Cardiac muscle cell (in vitro differentiated cells and primary cell): ENCODE measurements around the gene CD8A. TPM values are rescaled to one million over a fixed set of nuclear protein-coding genes. Genes with fewer than 3 reads are reported as not detected.

ENCODE experiments used
- DNase-seq, 2 donors: peaks; one replicate each; pipeline versions ENCODE4 v3.0.0 to v3.0.0-alpha.2; 2010 to 2017; ENCODE audit warnings: low read depth in 1 of 2, low spot score in 1 of 2
- H3K27ac ChIP-seq: fragments of 200-600 bp; sonication (generic); 2 replicates; pipeline ENCODE4 v1.5.1; 2016
- H3K27me3 ChIP-seq: fragments of 200-600 bp; sonication (generic); 2 replicates; pipeline ENCODE4 v1.6.0; 2016; ENCODE audit warnings: control low read depth
- H3K36me3 ChIP-seq: fragments of 200-600 bp; sonication (generic); 2 replicates; pipeline ENCODE4 v1.5.1; 2016; ENCODE audit warnings: control low read depth
- H3K4me1 ChIP-seq: fragments of 200-600 bp; sonication (generic); 2 replicates; pipeline ENCODE4 v1.8.1; 2017; ENCODE audit warnings: low read depth, mild to moderate bottlenecking, mixed run types
- H3K4me3 ChIP-seq: fragments of 200-600 bp; sonication (generic); 2 replicates; pipeline ENCODE4 v1.5.1; 2016; ENCODE audit warnings: mild to moderate bottlenecking
- H3K9me3 ChIP-seq: fragments of 200-600 bp; sonication (generic); 2 replicates; pipeline ENCODE4 v1.5.1; 2017; ENCODE audit warnings: low read depth, mild to moderate bottlenecking, control low read depth
- polyA plus RNA-seq: library from polyadenylated mRNA; unstranded; fragments of >200 nt; fragmentation: Nextera tagmentation; extraction: Ambion mirVana; gene quantifications from 2 replicates; pipeline ENCODE4 v1.2.1, GENCODE V29; 2016
- total RNA-seq: library from RNA; depleted of rRNA; stranded (reverse); fragments of >200 nt; gene quantifications from 2 replicates; pipeline ENCODE4 v1.2.3, GENCODE V29; 2016
- TF ChIP-seq, protein P1 (sequence below): IDR thresholded peaks from 2 replicates; pipeline ENCODE4 v1.5.1; 2012; ENCODE audit warnings: low read depth, mild to moderate bottlenecking, low read length

The CD8A gene
- total and polyA plus RNA-seq, 2 experiments from 2014 or later: not detected

DNA sequence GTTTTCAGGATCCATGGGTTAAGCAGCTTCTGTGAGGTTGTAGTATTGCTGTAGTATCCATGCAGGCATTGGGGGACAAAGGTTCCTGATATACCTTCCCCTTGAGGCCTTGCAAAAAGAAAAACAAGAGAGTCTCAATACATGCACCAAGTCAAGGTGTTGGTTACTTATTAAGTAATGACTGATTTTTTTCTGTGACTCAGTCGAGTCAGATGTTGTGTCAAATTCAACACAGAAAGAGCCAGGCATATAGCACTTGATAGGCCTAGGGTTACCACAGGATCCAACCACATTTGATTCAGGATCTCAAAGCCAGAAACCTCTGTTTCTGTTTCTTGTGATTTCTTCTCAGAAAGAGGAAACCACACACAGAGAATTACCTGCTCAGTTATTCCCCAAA, 24.9 kb upstream of the CD8A start:
- H3K36me3 ChIP-seq: no peaks in the 10 kb centered on the region
- no peak for DNase-seq
- TF ChIP-seq, protein P1, sequence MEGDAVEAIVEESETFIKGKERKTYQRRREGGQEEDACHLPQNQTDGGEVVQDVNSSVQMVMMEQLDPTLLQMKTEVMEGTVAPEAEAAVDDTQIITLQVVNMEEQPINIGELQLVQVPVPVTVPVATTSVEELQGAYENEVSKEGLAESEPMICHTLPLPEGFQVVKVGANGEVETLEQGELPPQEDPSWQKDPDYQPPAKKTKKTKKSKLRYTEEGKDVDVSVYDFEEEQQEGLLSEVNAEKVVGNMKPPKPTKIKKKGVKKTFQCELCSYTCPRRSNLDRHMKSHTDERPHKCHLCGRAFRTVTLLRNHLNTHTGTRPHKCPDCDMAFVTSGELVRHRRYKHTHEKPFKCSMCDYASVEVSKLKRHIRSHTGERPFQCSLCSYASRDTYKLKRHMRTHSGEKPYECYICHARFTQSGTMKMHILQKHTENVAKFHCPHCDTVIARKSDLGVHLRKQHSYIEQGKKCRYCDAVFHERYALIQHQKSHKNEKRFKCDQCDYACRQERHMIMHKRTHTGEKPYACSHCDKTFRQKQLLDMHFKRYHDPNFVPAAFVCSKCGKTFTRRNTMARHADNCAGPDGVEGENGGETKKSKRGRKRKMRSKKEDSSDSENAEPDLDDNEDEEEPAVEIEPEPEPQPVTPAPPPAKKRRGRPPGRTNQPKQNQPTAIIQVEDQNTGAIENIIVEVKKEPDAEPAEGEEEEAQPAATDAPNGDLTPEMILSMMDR: no peak
- H3K27me3 ChIP-seq: no peaks in the 10 kb centered on the region
- no peak overlapping the region for H3K4me3 ChIP-seq
- H3K9me3 ChIP-seq: no peaks in the 10 kb centered on the region
- H3K27ac ChIP-seq: no peak overlapping the region
- H3K4me1 ChIP-seq: no peaks in the 10 kb centered on the region

DNA sequence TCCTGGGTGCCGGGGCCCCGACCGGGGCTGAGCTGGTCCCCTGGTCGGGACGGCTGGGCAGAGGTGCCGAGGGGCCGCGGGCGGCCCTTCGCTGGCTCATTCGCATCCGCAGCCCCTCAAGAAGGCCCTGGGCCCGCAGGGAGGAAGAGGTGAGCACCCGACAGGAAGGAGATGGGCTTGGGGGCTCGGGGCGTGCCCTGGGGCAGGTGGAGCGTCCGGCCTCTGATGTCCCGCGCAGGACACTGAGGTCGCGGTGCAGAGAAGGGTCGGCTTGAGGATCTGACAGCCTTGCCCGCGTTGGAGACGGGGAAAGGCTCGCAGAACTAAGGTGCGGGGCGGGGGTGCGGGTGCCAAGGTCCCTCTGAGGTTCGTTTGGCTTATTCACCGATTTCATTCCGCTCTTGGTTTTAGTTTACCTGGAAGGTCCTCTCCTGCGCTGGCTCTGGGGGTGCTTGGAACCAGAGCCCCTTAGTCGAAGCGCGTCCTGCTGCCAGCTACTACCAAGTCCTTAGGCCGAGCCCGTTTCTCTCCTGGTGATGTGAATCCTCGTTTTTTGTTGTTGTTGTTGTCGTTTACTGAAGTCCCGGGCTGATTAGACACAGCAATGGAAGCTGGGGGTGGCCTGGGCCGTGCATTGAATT, 18.9 kb upstream of the CD8A start:
- TF ChIP-seq, protein P1: no peak
- no peak overlapping the region for H3K4me3 ChIP-seq
- no peaks in the 10 kb centered on the region for H3K4me1 ChIP-seq
- H3K9me3 ChIP-seq: no peaks in the 10 kb centered on the region
- H3K27me3 ChIP-seq: peaks cover 20% of the 10 kb centered on the region
- H3K27ac ChIP-seq: no peak overlapping the region
- no peaks in the 10 kb centered on the region for H3K36me3 ChIP-seq
- no peak for DNase-seq

DNA sequence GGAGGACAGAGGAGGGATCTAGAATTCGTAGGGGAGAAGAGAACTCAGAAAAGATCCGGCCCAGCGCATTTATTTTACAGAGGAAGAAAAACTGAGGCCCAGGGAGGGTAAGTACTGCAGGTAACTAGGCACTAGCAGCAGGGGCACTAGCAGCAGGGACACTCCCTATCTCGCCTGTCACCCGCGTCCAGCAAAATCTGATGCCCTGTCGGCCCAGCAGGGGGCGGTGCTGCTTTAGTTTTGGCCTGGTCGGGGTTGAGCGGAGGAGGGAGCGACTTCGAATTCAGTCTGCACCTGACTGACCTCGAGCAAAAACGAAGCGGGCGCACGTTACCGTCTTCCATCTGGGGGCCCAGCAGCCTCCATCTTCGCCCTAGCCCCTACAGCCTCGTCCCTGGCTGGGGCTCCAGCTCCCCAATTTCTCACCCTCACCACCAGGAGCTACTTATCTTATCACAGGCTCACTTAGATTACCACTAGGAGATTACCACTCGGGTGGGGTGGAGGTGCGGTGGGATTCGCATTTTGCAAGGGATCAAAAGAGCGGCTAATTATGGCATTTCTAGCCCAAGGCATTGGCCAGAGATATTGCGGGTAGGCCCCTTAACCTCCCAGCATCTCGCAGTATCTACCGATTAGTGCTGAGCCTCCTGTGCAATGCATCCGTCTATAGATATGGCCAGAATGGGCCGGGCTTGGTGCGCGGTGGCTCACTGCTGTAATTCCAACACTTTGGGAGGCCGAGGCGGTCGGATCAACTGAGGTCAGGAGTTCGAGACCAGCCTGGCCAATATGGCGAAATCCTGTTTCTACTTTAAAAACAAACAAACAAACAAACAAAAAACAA, 17.8 kb upstream of the CD8A start:
- TF ChIP-seq, protein P1: peak; percentile 86
- H3K36me3 ChIP-seq: no peaks in the 10 kb centered on the region
- peak; percentile 79 to 86 for DNase-seq
- no peak overlapping the region for H3K27ac ChIP-seq
- H3K9me3 ChIP-seq: no peaks in the 10 kb centered on the region
- H3K27me3 ChIP-seq: peaks cover 20% of the 10 kb centered on the region
- no peaks in the 10 kb centered on the region for H3K4me1 ChIP-seq
- peak overlapping the region; percentile 42 for H3K4me3 ChIP-seq

DNA sequence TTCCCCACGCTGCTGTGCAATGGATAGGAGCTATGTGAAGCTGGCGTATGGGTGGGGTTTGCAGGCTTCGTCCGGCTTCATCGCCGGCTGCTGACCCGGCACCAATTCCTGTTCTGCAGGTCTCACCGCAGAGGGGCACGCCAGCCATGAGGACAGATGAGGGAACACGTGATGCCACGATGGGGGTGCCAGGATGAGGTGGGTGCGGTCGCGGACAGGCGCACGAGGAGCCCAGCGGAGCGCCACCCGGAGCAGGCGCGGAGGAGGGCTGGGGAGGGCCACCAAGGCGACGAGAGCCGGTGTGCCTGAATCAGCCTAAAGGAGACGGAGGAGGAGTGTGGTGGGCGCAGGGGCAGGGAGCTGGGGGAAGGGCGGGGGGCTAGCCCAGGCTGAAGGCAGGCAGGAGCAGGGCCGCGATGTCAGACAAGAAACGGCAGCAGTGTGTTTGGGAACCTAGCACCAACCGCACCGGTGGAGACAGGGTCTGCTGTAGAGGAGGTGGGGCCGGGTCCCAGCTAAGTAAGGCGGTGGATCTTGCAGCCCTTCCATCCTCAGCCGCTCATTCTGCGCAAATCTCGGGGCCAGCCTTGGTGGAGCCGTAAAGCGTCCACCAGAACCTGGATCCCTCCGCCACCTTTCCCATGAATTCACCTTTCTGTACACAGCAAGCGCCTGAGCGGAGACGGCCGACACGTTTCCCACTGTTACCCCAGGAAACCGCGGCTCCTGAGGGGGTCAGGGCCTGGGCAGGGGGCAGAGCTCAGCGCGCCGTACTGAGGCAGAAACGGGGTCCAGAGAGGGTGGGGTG, 17.0 kb upstream of the CD8A start:
- TF ChIP-seq, protein P1: no peak
- DNase-seq: peak; percentile 38 to 67
- H3K27me3 ChIP-seq: peaks cover 20% of the 10 kb centered on the region
- no peaks in the 10 kb centered on the region for H3K36me3 ChIP-seq
- H3K4me1 ChIP-seq: no peaks in the 10 kb centered on the region
- H3K27ac ChIP-seq: no peak overlapping the region
- H3K4me3 ChIP-seq: peak overlapping the region; percentile 42
- no peaks in the 10 kb centered on the region for H3K9me3 ChIP-seq

DNA sequence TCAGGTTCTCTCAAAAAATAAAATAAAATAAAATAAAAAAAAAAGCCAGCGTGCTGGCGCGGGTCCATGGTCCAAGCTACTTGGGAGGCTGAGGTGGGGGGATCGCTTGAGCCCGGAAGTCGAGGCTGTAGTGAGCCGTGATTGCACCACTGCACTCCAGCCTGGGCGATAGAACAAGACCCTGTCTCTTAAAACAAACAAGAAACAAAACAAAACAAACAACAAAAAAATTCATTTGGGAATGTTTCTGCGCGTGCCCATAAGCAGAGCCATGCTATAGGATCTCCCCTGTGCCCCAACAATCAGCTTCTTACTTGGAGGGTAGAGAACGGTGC, 16.4 kb upstream of the CD8A start:
- TF ChIP-seq, protein P1: no peak
- no peaks in the 10 kb centered on the region for H3K36me3 ChIP-seq
- H3K4me3 ChIP-seq: peak overlapping the region; percentile 42
- no peak for DNase-seq
- H3K9me3 ChIP-seq: no peaks in the 10 kb centered on the region
- H3K27me3 ChIP-seq: peaks cover 20% of the 10 kb centered on the region
- H3K4me1 ChIP-seq: no peaks in the 10 kb centered on the region
- H3K27ac ChIP-seq: no peak overlapping the region
